SK-N-SH (cell line): Measurements from ENCODE around the gene CTNNA3. TPM values are rescaled to one million over a fixed set of nuclear protein-coding genes. Genes with fewer than 3 reads are reported as not detected.

Experiments used
- CTCF ChIA-PET: fragments of 300-600, 350-600 bp; formaldehyde crosslinking; extraction: SDS; loops from one replicate; lab custom pipeline; 2021; lab: Yijun Ruan, JAX
- POLR2A ChIA-PET: fragments of 350-600 bp; sonication (Branson Sonifier 250); formaldehyde crosslinking; extraction: SDS; loops from one replicate; lab custom pipeline; 2020; ENCODE audit warnings: antibody characterized with exemption, inconsistent platforms; lab: Yijun Ruan, JAX
- DNase-seq: peaks from one replicate; pipeline ENCODE4 v3.0.0; 2012
- H2AFZ ChIP-seq: fragments of 200-600 bp; sonication (generic); 2 replicates; pipeline ENCODE4 v1.8.1; 2016; ENCODE audit warnings: antibody characterized with exemption, mild to moderate bottlenecking, low read depth
- H3F3A ChIP-seq: fragments of 200-600 bp; sonication (generic); replicated peaks from 2 replicates; pipeline ENCODE3; 2016; ENCODE audit warnings: antibody characterized with exemption, mild to moderate bottlenecking; ENCODE audit not compliant: insufficient read depth
- H3K27ac ChIP-seq, 2 experiments: fragments of 200-500 bp in 1 of 2; fragments of 200-600 bp in 1 of 2; sonication (Bioruptor generic) in 1 of 2; sonication (generic), shearing (Covaris generic) in 1 of 2; 2 replicates each; pipeline versions ENCODE4 v1.5.1 to v1.6.1; 2014 to 2016; ENCODE audit warnings: low read depth in 2 of 2, inconsistent platforms in 1 of 2, low read length in 1 of 2, mild to moderate bottlenecking in 1 of 2, mixed read lengths in 1 of 2
- H3K27me3 ChIP-seq: fragments of 200-600 bp; sonication (generic), shearing (Covaris generic); 2 replicates; pipeline ENCODE4 v1.6.1; 2016; ENCODE audit warnings: mixed run types; ENCODE audit not compliant: insufficient read depth
- H3K36me3 ChIP-seq, 2 experiments: fragments of 200-500 bp in 1 of 2; fragments of 200-600 bp in 1 of 2; sonication (Bioruptor generic) in 1 of 2; sonication (generic) in 1 of 2; replicated peaks in 1 of 2; 2 replicates each; pipeline versions ENCODE3 to v1.5.1; 2014 to 2016; ENCODE audit warnings: low read length in 1 of 2, mild to moderate bottlenecking in 1 of 2; ENCODE audit not compliant: insufficient read depth in 2 of 2, control insufficient read depth in 1 of 2
- H3K4me1 ChIP-seq, 2 experiments: fragments of 200-500 bp in 1 of 2; fragments of 200-600 bp in 1 of 2; sonication (Bioruptor generic) in 1 of 2; sonication (generic), shearing (Covaris generic) in 1 of 2; 2 replicates each; pipeline versions ENCODE4 v1.5.1 to v1.6.1; 2014 to 2016; ENCODE audit warnings: low read depth in 1 of 2, low read length in 1 of 2, mixed run types in 1 of 2; ENCODE audit not compliant: insufficient read depth in 2 of 2, control insufficient read depth in 1 of 2
- H3K4me2 ChIP-seq: fragments of 200-600 bp; sonication (generic), shearing (Covaris generic); 2 replicates; pipeline ENCODE4 v1.6.1; 2017; ENCODE audit warnings: mixed run types
- H3K4me3 ChIP-seq, 2 experiments: fragments of 200-500 bp in 1 of 2; fragments of 200-600 bp in 1 of 2; sonication (Bioruptor generic) in 1 of 2; sonication (generic), shearing (Covaris generic) in 1 of 2; 2 replicates each; pipeline versions ENCODE4 v1.5.1 to v1.8.1; 2014 to 2016; ENCODE audit warnings: low read depth in 2 of 2, inconsistent platforms in 1 of 2, low read length in 1 of 2, mild to moderate bottlenecking in 1 of 2, mixed read lengths in 1 of 2, moderate library complexity in 1 of 2
- H3K79me2 ChIP-seq: fragments of 200-600 bp; sonication (generic); 2 replicates; pipeline ENCODE4 v1.8.1; 2017; ENCODE audit warnings: mild to moderate bottlenecking; ENCODE audit not compliant: insufficient read depth
- H3K9ac ChIP-seq: fragments of 200-600 bp; sonication (generic); 2 replicates; pipeline ENCODE4 v1.6.1; 2017; ENCODE audit warnings: mixed run types
- H3K9me2 ChIP-seq: fragments of 200-600 bp; sonication (generic); 2 replicates; pipeline ENCODE4 v1.6.1; 2017; ENCODE audit warnings: mixed run types
- H3K9me3 ChIP-seq: fragments of 200-600 bp; sonication (generic); 2 replicates; pipeline ENCODE4 v1.6.1; 2017; ENCODE audit warnings: mixed run types, mild to moderate bottlenecking, moderate library complexity
- H4K20me1 ChIP-seq: fragments of 200-600 bp; sonication (generic); 2 replicates; pipeline ENCODE4 v1.6.1; 2017; ENCODE audit warnings: mild to moderate bottlenecking, mixed run types; ENCODE audit not compliant: insufficient read depth
- FOSL2 ChIP-seq: IDR thresholded peaks from 2 replicates; pipeline ENCODE4 v1.4.0; 2012; ENCODE audit warnings: low read depth, mild to moderate bottlenecking, moderate library complexity, borderline replicate concordance
- FOXJ3 ChIP-seq: sonication (generic); formaldehyde crosslinking; IDR thresholded peaks from 2 replicates; pipeline ENCODE4 v1.5.1; 2020; ENCODE audit warnings: mild to moderate bottlenecking, missing genetic modification reagents
- JUND ChIP-seq: IDR thresholded peaks from 2 replicates; pipeline ENCODE4 v1.4.0; 2012
- NFIC ChIP-seq: IDR thresholded peaks from 2 replicates; pipeline ENCODE4 v1.4.0; 2012; ENCODE audit warnings: borderline replicate concordance
- SIN3A ChIP-seq: IDR thresholded peaks from 2 replicates; pipeline ENCODE4 v1.6.1; 2012; ENCODE audit warnings: low read depth, mild to moderate bottlenecking, low read length, moderate library complexity, borderline replicate concordance
- TCF12 ChIP-seq: IDR thresholded peaks from 2 replicates; pipeline ENCODE4 v1.4.0; 2012
- ZBTB33 ChIP-seq: IDR thresholded peaks from 2 replicates; pipeline ENCODE4 v1.4.0; 2012; ENCODE audit warnings: low read depth, borderline replicate concordance
- WGBS: methylation state at CpG from one replicate; pipeline ENCODE4 v1.1.6; 2017; ENCODE audit warnings: low lambda C conversion rate; 5-methylcytosine and 5-hydroxymethylcytosine counted together
- polyA plus RNA-seq, 3 experiments: library from polyadenylated mRNA; depleted of rRNA; stranded (reverse); fragments of >200 nt; gene quantifications; 2 replicates each; pipeline ENCODE4 v1.2.3, GENCODE V29; 2012
- TF ChIP-seq, protein P1 (sequence below): IDR thresholded peaks from 2 replicates; pipeline ENCODE4 v1.4.0; 2012; ENCODE audit warnings: low read depth, borderline replicate concordance
- TF ChIP-seq, protein P2 (sequence below): IDR thresholded peaks from 2 replicates; pipeline ENCODE4; 2012
- TF ChIP-seq, protein P3 (sequence below): IDR thresholded peaks from 2 replicates; pipeline ENCODE4 v1.4.0; 2012; ENCODE audit warnings: low read depth

CTNNA3 gene
- polyA plus RNA-seq, 1 of the 3 experiments (the other 2 are of a cell fraction): not detected

DNA sequence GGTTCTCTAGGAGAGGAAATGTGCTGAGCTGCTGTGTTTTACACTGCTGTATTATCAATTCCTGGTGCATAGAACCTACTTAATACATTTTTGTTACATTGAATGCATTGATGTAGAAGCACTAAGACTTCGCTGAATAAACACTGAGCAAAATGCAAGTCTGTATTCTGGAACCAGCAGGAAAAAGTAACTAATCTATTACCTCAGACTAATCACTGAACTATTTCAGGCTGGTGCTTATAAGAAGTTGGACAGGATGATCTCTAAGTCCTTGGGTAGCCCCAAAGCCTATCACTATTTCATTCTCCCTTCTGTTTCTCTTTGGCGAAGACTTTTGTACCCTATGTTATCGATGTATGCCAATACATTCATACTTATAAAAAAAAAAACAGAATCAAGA is 857.3 kb downstream of the CTNNA3 start:
- Histone ChIP-seq H3K4me1 (peaks cover 0 to 13% of the 10 kb centered on the region in 2 experiments; a peak in 1 of 4 replicates), H3K9me3 (no peaks in the 10 kb centered on the region), H3K9me2 (no peaks in the 10 kb centered on the region), H3K27ac (no peak overlapping the region), H3K36me3 (no peaks in the 10 kb centered on the region), H4K20me1 (no peaks in the 10 kb centered on the region), H3K79me2 (no peaks in the 10 kb centered on the region), H3K27me3 (no peaks in the 10 kb centered on the region), H3F3A (no peaks in the 10 kb centered on the region), H3K9ac (no peak overlapping the region), H3K4me3 (no peak overlapping the region), H3K4me2 (no peak overlapping the region), H2AFZ (no peak overlapping the region)
- CTCF ChIA-PET: no interaction called here
- POLR2A ChIA-PET: no interaction called here
- WGBS: 25% methylated on average over 3 of the region's 3 CpGs
- no peak for TF ChIP-seq FOXJ3 (CRISPR knock-in tag)
- TF ChIP-seq, protein P1, sequence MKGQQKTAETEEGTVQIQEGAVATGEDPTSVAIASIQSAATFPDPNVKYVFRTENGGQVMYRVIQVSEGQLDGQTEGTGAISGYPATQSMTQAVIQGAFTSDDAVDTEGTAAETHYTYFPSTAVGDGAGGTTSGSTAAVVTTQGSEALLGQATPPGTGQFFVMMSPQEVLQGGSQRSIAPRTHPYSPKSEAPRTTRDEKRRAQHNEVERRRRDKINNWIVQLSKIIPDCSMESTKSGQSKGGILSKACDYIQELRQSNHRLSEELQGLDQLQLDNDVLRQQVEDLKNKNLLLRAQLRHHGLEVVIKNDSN: no peak
- TF ChIP-seq SIN3A: no peak
- DNase-seq: no peak

DNA sequence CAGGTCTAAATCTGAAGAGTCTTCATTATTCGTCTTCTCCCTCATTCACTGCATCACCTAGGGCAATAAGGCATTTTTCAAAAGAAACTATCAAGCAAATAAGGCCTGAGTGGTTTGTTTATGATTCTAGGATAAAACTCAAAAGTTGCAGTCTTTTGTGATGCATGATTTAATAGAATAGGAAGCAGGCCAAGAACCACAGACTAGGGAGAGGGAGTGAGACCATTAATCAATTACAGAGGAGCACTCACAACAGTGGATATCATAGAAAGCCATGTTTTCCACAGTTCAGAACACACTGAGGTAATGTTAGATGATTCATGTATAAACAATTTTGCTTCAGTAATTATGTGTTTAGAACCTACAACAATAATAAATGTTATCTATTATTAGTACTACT is 858.0 kb downstream of the CTNNA3 start:
- no peak for DNase-seq
- CTCF ChIA-PET: interaction anchor here (0.8 kb wide), 1 partner anchor 17 kb away, joined by 3 read pairs; no protein-coding TSS in a partner anchor

More for the DNA sequence above, 858.0 kb downstream of the CTNNA3 start:
- Histone ChIP-seq H3K36me3 (no peaks in the 10 kb centered on the region), H3K4me2 (no peak overlapping the region), H2AFZ (no peak overlapping the region), H3K27me3 (no peaks in the 10 kb centered on the region), H3F3A (no peaks in the 10 kb centered on the region), H3K27ac (no peak overlapping the region), H4K20me1 (no peaks in the 10 kb centered on the region), H3K9me2 (no peaks in the 10 kb centered on the region), H3K9ac (no peak overlapping the region), H3K9me3 (no peaks in the 10 kb centered on the region), H3K4me3 (no peak overlapping the region), H3K79me2 (no peaks in the 10 kb centered on the region), H3K4me1 (peaks cover 0 to 13% of the 10 kb centered on the region in 2 experiments; a peak in 1 of 4 replicates)
- POLR2A ChIA-PET: no interaction called here
- TF ChIP-seq ZBTB33: no peak
- peak; percentile 49 for TF ChIP-seq JUND
- TF ChIP-seq FOSL2: peak; percentile 12; the same call in 1 of the 2 replicates
- peak; percentile 46 for TF ChIP-seq TCF12
- TF ChIP-seq, protein P2, sequence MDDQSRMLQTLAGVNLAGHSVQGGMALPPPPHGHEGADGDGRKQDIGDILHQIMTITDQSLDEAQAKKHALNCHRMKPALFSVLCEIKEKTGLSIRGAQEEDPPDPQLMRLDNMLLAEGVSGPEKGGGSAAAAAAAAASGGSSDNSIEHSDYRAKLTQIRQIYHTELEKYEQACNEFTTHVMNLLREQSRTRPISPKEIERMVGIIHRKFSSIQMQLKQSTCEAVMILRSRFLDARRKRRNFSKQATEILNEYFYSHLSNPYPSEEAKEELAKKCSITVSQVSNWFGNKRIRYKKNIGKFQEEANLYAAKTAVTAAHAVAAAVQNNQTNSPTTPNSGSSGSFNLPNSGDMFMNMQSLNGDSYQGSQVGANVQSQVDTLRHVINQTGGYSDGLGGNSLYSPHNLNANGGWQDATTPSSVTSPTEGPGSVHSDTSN: peak; percentile 75
- TF ChIP-seq, protein P3, sequence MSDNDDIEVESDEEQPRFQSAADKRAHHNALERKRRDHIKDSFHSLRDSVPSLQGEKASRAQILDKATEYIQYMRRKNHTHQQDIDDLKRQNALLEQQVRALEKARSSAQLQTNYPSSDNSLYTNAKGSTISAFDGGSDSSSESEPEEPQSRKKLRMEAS: no peak
- peak; percentile 61; the same call in 1 of the 2 replicates for TF ChIP-seq NFIC
- TF ChIP-seq, protein P1: no peak
- WGBS: 53% methylated on average over 1 of the region's 1 CpG
